MM.1S (cell line): ENCODE data around the gene DPP6.

Experiments
- DNase-seq: peaks from one replicate; pipeline ENCODE4 v3.0.0-alpha.2; 2015
- H2AFZ ChIP-seq: fragments of 300-600 bp; sonication (generic); 2 replicates; pipeline ENCODE4 v1.6.0; 2016; ENCODE audit warnings: antibody characterized with exemption, low read length
- H3F3A ChIP-seq: fragments of 300-600 bp; sonication (generic); 2 replicates; pipeline ENCODE4 v1.6.1; 2016; ENCODE audit warnings: mild to moderate bottlenecking, antibody characterized with exemption, low read length, moderate library complexity, mixed read lengths; ENCODE audit not compliant: insufficient read depth
- H3K27ac ChIP-seq: fragments of 300-600 bp; sonication (generic); 2 replicates; pipeline ENCODE4 v1.5.1; 2016; ENCODE audit warnings: mild to moderate bottlenecking, low read length
- H3K27me3 ChIP-seq: fragments of 300-600 bp; sonication (generic); replicated peaks from 2 replicates; pipeline ENCODE4 v1.6.0; 2016; ENCODE audit warnings: low read length; ENCODE audit not compliant: insufficient read depth
- H3K36me3 ChIP-seq: fragments of 300-600 bp; sonication (generic); replicated peaks from 2 replicates; pipeline ENCODE4 v1.6.1; 2016; ENCODE audit warnings: mild to moderate bottlenecking, low read length, mixed read lengths; ENCODE audit not compliant: insufficient read depth
- H3K4me1 ChIP-seq: fragments of 300-600 bp; sonication (generic); 2 replicates; pipeline ENCODE4 v1.6.1; 2016; ENCODE audit warnings: low read length, mixed read lengths
- H3K4me2 ChIP-seq: fragments of 300-600 bp; sonication (generic); 2 replicates; pipeline ENCODE4 v1.6.0; 2016; ENCODE audit warnings: low read depth, low read length
- H3K4me3 ChIP-seq: fragments of 300-600 bp; sonication (generic); 2 replicates; pipeline ENCODE4 v1.5.1; 2016; ENCODE audit warnings: low read length, mixed read lengths
- H3K79me2 ChIP-seq: fragments of 300-600 bp; sonication (generic); 2 replicates; pipeline ENCODE4 v1.6.1; 2016; ENCODE audit warnings: mixed run types, low read length, mixed read lengths
- H3K9ac ChIP-seq: fragments of 300-600 bp; sonication (generic); 2 replicates; pipeline ENCODE4 v1.6.1; 2016; ENCODE audit warnings: low read length, mixed read lengths
- H3K9me2 ChIP-seq: fragments of 300-600 bp; sonication (generic); replicated peaks from 2 replicates; pipeline ENCODE4 v1.6.1; 2016; ENCODE audit warnings: mild to moderate bottlenecking, low read length, mixed read lengths; ENCODE audit not compliant: insufficient read depth
- H3K9me3 ChIP-seq: fragments of 300-600 bp; sonication (generic); replicated peaks from 2 replicates; pipeline ENCODE4 v1.6.1; 2016; ENCODE audit warnings: mild to moderate bottlenecking, low read length, mixed read lengths; ENCODE audit not compliant: insufficient read depth
- H4K20me1 ChIP-seq: fragments of 300-600 bp; sonication (generic); 2 replicates; pipeline ENCODE4 v1.6.1; 2016; ENCODE audit warnings: mild to moderate bottlenecking, low read length, moderate library complexity, mixed read lengths; ENCODE audit not compliant: insufficient read depth
- EZH2 ChIP-seq: fragments of 300-600 bp; sonication (generic); optimal IDR thresholded peaks from 2 replicates; pipeline ENCODE3; 2017; ENCODE audit warnings: low read depth, mild to moderate bottlenecking, antibody characterized with exemption, low read length, mixed read lengths
- EZH2phosphoT487 ChIP-seq: fragments of 300-600 bp; sonication (generic); IDR thresholded peaks from 2 replicates; pipeline ENCODE4 v1.6.1; 2018; ENCODE audit warnings: antibody characterized with exemption, low read length
- TF ChIP-seq, protein P1 (sequence below): fragments of 300-600 bp; sonication (generic); IDR thresholded peaks from 2 replicates; pipeline ENCODE4 v1.5.1; 2016; ENCODE audit warnings: antibody characterized with exemption, low read length, mixed read lengths

DPP6 gene

DNA sequence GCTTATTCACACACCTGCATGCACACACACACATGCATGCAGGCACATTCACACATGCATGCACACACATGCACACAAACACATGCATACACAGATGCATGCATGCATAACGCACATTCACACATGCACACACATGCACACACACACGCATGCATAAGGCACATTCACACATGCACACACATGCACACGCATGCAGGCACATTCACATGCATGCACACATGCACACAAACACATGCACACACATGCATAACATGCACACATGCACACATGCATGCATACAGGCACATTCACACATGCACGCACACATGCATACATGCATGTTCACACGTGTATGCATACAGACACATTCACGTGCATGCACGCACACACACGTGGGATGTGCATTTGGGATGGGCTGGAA, 784.9 kb downstream of the DPP6 start:
- Histone ChIP-seq H3K4me1 (no peaks in the 10 kb centered on the region), H3K4me2 (no peak overlapping the region), H3K9me3 (no peaks in the 10 kb centered on the region), H3K9ac (no peak overlapping the region), H2AFZ (no peak overlapping the region), H3K27ac (no peak overlapping the region), H3K79me2 (no peaks in the 10 kb centered on the region), H3K4me3 (no peak overlapping the region), H4K20me1 (no peaks in the 10 kb centered on the region), H3K27me3 (peaks cover 22% of the 10 kb centered on the region; the same call in 1 of the 2 replicates), H3F3A (no peaks in the 10 kb centered on the region), H3K9me2 (no peaks in the 10 kb centered on the region), H3K36me3 (no peaks in the 10 kb centered on the region)
- TF ChIP-seq, protein P1, sequence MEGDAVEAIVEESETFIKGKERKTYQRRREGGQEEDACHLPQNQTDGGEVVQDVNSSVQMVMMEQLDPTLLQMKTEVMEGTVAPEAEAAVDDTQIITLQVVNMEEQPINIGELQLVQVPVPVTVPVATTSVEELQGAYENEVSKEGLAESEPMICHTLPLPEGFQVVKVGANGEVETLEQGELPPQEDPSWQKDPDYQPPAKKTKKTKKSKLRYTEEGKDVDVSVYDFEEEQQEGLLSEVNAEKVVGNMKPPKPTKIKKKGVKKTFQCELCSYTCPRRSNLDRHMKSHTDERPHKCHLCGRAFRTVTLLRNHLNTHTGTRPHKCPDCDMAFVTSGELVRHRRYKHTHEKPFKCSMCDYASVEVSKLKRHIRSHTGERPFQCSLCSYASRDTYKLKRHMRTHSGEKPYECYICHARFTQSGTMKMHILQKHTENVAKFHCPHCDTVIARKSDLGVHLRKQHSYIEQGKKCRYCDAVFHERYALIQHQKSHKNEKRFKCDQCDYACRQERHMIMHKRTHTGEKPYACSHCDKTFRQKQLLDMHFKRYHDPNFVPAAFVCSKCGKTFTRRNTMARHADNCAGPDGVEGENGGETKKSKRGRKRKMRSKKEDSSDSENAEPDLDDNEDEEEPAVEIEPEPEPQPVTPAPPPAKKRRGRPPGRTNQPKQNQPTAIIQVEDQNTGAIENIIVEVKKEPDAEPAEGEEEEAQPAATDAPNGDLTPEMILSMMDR: no peak
- TF ChIP-seq EZH2 (no peak), EZH2phosphoT487 (no peak)
- no peak for DNase-seq

DNA sequence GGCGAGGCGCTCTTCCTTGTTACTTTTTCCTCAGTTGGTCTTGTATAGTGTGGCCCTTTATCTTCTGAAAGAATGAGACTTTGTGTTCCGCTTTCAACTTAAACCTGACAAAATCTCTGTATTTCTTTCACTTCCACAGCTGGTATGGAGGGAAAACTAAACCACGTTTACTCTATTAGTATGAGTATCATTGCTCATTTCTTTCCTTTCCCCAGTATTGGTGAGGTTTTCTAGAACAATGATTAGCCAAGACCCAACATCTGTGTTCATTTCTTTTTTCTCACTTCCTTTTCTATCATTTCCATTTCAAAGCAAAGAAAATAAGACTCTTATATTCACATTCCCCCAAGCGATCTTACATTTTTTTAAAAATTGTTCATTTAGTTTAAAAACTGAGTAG, 785.4 kb downstream of the DPP6 start:
- Histone ChIP-seq H3K79me2 (no peaks in the 10 kb centered on the region), H3K27me3 (peaks cover 25% of the 10 kb centered on the region; the same call in 1 of the 2 replicates), H2AFZ (no peak overlapping the region), H4K20me1 (no peaks in the 10 kb centered on the region), H3K4me1 (no peaks in the 10 kb centered on the region), H3K9ac (no peak overlapping the region), H3K4me3 (no peak overlapping the region), H3K4me2 (no peak overlapping the region), H3K9me3 (no peaks in the 10 kb centered on the region), H3K9me2 (no peaks in the 10 kb centered on the region), H3F3A (no peaks in the 10 kb centered on the region), H3K27ac (no peak overlapping the region), H3K36me3 (no peaks in the 10 kb centered on the region)
- TF ChIP-seq, protein P1: no peak
- TF ChIP-seq EZH2phosphoT487 (no peak), EZH2 (no peak)
- no peak for DNase-seq

DNA sequence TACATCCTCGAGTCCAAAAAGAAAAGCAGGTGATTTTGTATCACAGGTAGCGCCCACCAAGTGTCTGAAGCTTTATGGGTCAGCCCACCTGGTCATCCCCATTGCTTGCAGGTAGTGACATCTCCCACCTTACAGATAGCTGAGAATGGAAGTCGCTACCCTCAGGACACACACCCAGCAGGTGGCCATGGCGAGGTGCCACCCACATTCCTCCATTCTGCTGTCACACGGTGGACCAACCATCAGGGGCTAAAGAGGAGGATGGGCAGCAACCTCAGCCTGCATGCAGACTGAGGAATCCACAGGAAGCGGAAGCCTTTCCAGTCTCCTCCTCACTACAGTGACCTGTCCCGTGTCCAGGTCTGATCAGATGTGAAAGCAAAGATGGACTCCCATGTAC, 787.9 kb downstream of the DPP6 start:
- Histone ChIP-seq H3K27me3 (peaks cover 27% of the 10 kb centered on the region; the same call in 1 of the 2 replicates), H2AFZ (no peak overlapping the region), H3K27ac (no peak overlapping the region), H3F3A (no peaks in the 10 kb centered on the region), H3K36me3 (no peaks in the 10 kb centered on the region), H3K9me3 (no peaks in the 10 kb centered on the region), H3K4me2 (no peak overlapping the region), H3K9me2 (no peaks in the 10 kb centered on the region), H3K9ac (no peak overlapping the region), H3K4me1 (no peaks in the 10 kb centered on the region), H3K4me3 (no peak overlapping the region), H3K79me2 (no peaks in the 10 kb centered on the region), H4K20me1 (no peaks in the 10 kb centered on the region)
- TF ChIP-seq EZH2phosphoT487 (no peak), EZH2 (no peak)
- TF ChIP-seq, protein P1: no peak
- DNase-seq: no peak
